ENCODE results near the gene EBLN2. TPM values are rescaled to one million over a fixed set of nuclear protein-coding genes. Genes with fewer than 3 reads are reported as not detected.

The EBLN2 gene
- total and polyA plus RNA-seq, 9 of the 15 experiments (the other 6 are each of a cell fraction or from before 2014, with no cell fraction given): 0.39 to 4.6 (median 2.2) TPM

DNA sequence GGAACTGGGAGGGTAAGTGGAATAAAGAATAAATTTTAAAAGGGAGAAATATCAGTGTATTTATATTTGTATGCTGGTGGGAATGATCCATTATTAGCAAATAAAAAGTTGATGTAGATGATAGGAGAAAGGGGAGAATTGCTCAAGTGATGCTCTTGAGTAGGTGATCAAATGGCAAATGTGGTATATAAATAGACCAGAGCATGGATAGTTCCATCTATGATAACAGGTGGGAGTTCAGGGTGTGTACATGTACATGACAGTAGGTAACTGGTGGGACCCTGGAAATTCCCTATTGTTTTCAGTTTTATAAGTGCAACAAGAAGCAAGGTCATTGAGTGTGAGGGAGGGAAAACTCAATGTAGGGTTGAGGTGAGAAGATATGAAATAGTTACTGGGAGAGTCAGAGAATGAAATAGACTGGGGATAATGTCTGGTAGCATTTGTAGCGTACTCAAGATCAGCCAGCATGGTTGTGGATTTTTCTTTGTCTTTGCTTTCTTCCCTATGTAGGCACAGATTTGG lies 31.3 kb upstream of the EBLN2 start:
- in situ Hi-C loops (cut with MboI) (no loop called here), intact Hi-C loops (cut with micrococcal nuclease) (no loop called here)
- Histone ChIP-seq H3K27ac (ENCODE audit: extremely low read depth, low read depth, low read length) (no peak overlapping the region; the same call in 2 of the 3 replicates), H3K4me2 (ENCODE audit: insufficient read depth, low read length) (no peak overlapping the region), H3K79me2 (ENCODE audit: control insufficient read depth, insufficient read depth, low read length) (peaks cover 100% of the 10 kb centered on the region), H3K9me3 (replicated peaks; ENCODE audit: control insufficient read depth, insufficient read depth, low read depth, low read length) (0 out of 2 replicates have a peak, but pooled peaks cover 3% of the 10 kb centered on the region), H3K4me1 (replicated peaks in 1 of 2; ENCODE audit: control insufficient read depth in 2 of 2, insufficient read depth in 2 of 2, low read length in 2 of 2) (peaks cover 9 to 10% of the 10 kb centered on the region in 2 experiments; a peak in 3 of 5 replicates), H3K27me3 (ENCODE audit: control insufficient read depth in 2 of 2, insufficient read depth in 2 of 2, low read length in 2 of 2) (no peaks in the 10 kb centered on the region), H3K9me1 (ENCODE audit: control insufficient read depth, insufficient read depth, low read length) (no peaks in the 10 kb centered on the region), H3K9ac (ENCODE audit: insufficient read depth in 1 of 2, low read depth in 2 of 2, low read length in 2 of 2) (no peak overlapping the region; a peak in 1 of 4 replicates), H4K20me1 (replicated peaks; ENCODE audit: control insufficient read depth, insufficient read depth, low read length) (peaks cover 34% of the 10 kb centered on the region), H2AFZ (ENCODE audit: low read depth, low read length) (no peak overlapping the region), H3K36me3 (ENCODE audit: control insufficient read depth, insufficient read depth, low read length) (peaks cover 20% of the 10 kb centered on the region), H3K4me3 (no peak overlapping the region)
- no peak for FAIRE-seq
- ChIA-PET POLR2A (no interaction called here), CTCF (ENCODE audit: low intra/inter-chr PET ratio) (no interaction called here)
- ATAC-seq: no peak
- 86% methylated on average over 1 of the region's 1 CpG for WGBS (ENCODE audit: insufficient coverage, low coverage, missing lambda C conversion rate)
- TF ChIP-seq SREBF1 (IDR thresholded peaks at IDR 0.05; ENCODE audit: borderline replicate concordance, low read depth, low read length): no peak
- no peak for TF ChIP-seq SPI1 (IDR thresholded peaks at IDR 0.05; ENCODE audit: borderline replicate concordance, low read depth, low read length)
- TF ChIP-seq HMG20B (CRISPR knock-in tag; IDR thresholded peaks at IDR 0.05): no peak
- TF ChIP-seq, protein P1, sequence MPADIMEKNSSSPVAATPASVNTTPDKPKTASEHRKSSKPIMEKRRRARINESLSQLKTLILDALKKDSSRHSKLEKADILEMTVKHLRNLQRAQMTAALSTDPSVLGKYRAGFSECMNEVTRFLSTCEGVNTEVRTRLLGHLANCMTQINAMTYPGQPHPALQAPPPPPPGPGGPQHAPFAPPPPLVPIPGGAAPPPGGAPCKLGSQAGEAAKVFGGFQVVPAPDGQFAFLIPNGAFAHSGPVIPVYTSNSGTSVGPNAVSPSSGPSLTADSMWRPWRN (IDR thresholded peaks at IDR 0.05; ENCODE audit: low read depth): no peak
- TF ChIP-seq, protein P2, sequence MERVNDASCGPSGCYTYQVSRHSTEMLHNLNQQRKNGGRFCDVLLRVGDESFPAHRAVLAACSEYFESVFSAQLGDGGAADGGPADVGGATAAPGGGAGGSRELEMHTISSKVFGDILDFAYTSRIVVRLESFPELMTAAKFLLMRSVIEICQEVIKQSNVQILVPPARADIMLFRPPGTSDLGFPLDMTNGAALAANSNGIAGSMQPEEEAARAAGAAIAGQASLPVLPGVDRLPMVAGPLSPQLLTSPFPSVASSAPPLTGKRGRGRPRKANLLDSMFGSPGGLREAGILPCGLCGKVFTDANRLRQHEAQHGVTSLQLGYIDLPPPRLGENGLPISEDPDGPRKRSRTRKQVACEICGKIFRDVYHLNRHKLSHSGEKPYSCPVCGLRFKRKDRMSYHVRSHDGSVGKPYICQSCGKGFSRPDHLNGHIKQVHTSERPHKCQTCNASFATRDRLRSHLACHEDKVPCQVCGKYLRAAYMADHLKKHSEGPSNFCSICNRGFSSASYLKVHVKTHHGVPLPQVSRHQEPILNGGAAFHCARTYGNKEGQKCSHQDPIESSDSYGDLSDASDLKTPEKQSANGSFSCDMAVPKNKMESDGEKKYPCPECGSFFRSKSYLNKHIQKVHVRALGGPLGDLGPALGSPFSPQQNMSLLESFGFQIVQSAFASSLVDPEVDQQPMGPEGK (CRISPR knock-in tag; IDR thresholded peaks at IDR 0.05; ENCODE audit: borderline replicate concordance): no peak
- TF ChIP-seq HNRNPK (IDR thresholded peaks at IDR 0.05; ENCODE audit: low read depth, low read length, poor library complexity, severe bottlenecking): no peak
- no peak for TF ChIP-seq MCM2 (IDR thresholded peaks at IDR 0.05; ENCODE audit: low read depth)
- TF ChIP-seq DPF2 (IDR thresholded peaks at IDR 0.05): no peak
- TF ChIP-seq ARHGAP35 (IDR thresholded peaks at IDR 0.05; ENCODE audit: partially characterized antibody): no peak
- no peak for TF ChIP-seq CBX2 (IDR thresholded peaks at IDR 0.05; ENCODE audit: insufficient read depth, low read length, poor library complexity, severe bottlenecking)
- TF ChIP-seq SRSF3 (IDR thresholded peaks at IDR 0.05; ENCODE audit: insufficient read depth, low read length): no peak
- TF ChIP-seq RBM14 (IDR thresholded peaks at IDR 0.05; ENCODE audit: borderline replicate concordance, insufficient read depth, low read depth, low read length): no peak
- BruUV-seq (replicated peaks): no TSS peak
- DNase-seq (ENCODE audit: extremely low read depth in 1 of 4, low spot score in 3 of 4): no peak

All from K562 (cell line).